Tibial nerve (tissue), 3 donors: Measurements from ENCODE around the gene CRYAA.

ENCODE experiments used
- POLR2A ChIP-seq, 2 donors: fragments of 450-650 bp; IDR thresholded peaks; one replicate each; pipeline ENCODE4 v1.6.1; 2017; ENCODE audit warnings: antibody characterized with exemption in 2 of 2, mild to moderate bottlenecking in 2 of 2, moderate library complexity in 2 of 2
- TF ChIP-seq, protein P1 (sequence below), 5 experiments: fragments of 200-600 bp in 3 of 5; fragments of 450-650 bp in 2 of 5; sonication (generic) in 3 of 5; IDR thresholded peaks; one replicate each; pipeline ENCODE4 v1.5.1; 2016 to 2019; ENCODE audit warnings: antibody characterized with exemption in 5 of 5, mild to moderate bottlenecking in 3 of 5, moderate library complexity in 2 of 5

- TF ChIP-seq, protein P1, sequence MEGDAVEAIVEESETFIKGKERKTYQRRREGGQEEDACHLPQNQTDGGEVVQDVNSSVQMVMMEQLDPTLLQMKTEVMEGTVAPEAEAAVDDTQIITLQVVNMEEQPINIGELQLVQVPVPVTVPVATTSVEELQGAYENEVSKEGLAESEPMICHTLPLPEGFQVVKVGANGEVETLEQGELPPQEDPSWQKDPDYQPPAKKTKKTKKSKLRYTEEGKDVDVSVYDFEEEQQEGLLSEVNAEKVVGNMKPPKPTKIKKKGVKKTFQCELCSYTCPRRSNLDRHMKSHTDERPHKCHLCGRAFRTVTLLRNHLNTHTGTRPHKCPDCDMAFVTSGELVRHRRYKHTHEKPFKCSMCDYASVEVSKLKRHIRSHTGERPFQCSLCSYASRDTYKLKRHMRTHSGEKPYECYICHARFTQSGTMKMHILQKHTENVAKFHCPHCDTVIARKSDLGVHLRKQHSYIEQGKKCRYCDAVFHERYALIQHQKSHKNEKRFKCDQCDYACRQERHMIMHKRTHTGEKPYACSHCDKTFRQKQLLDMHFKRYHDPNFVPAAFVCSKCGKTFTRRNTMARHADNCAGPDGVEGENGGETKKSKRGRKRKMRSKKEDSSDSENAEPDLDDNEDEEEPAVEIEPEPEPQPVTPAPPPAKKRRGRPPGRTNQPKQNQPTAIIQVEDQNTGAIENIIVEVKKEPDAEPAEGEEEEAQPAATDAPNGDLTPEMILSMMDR (IDR thresholded peaks at IDR 0.05), result no peak
- no peak for TF ChIP-seq POLR2A (IDR thresholded peaks at IDR 0.05)
Measured at GRCh38 chr21:43188592-43189210, 19.9 kb downstream of the CRYAA start.
